Measurements from ENCODE around the gene MYO3A.

The MYO3A gene

GRCh38 chr10:26214551-26215395 lies 280.7 kb downstream of the MYO3A start:
- TF ChIP-seq, protein P1, sequence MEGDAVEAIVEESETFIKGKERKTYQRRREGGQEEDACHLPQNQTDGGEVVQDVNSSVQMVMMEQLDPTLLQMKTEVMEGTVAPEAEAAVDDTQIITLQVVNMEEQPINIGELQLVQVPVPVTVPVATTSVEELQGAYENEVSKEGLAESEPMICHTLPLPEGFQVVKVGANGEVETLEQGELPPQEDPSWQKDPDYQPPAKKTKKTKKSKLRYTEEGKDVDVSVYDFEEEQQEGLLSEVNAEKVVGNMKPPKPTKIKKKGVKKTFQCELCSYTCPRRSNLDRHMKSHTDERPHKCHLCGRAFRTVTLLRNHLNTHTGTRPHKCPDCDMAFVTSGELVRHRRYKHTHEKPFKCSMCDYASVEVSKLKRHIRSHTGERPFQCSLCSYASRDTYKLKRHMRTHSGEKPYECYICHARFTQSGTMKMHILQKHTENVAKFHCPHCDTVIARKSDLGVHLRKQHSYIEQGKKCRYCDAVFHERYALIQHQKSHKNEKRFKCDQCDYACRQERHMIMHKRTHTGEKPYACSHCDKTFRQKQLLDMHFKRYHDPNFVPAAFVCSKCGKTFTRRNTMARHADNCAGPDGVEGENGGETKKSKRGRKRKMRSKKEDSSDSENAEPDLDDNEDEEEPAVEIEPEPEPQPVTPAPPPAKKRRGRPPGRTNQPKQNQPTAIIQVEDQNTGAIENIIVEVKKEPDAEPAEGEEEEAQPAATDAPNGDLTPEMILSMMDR (IDR thresholded peaks at IDR 0.05; ENCODE audit: control insufficient read depth, extremely low read depth, insufficient read depth): no peak
- H3K4me3 ChIP-seq (ENCODE audit: low read depth, low read length): no peak overlapping the region
- DNase-seq (ENCODE audit: low read depth): no peak

GRCh38 chr10:26215396-26215934 lies 281.4 kb downstream of the MYO3A start:
- TF ChIP-seq, protein P1 (IDR thresholded peaks at IDR 0.05; ENCODE audit: control insufficient read depth, extremely low read depth, insufficient read depth): no peak
- DNase-seq (ENCODE audit: low read depth): no peak
- H3K4me3 ChIP-seq (ENCODE audit: low read depth, low read length): no peak overlapping the region

DNA sequence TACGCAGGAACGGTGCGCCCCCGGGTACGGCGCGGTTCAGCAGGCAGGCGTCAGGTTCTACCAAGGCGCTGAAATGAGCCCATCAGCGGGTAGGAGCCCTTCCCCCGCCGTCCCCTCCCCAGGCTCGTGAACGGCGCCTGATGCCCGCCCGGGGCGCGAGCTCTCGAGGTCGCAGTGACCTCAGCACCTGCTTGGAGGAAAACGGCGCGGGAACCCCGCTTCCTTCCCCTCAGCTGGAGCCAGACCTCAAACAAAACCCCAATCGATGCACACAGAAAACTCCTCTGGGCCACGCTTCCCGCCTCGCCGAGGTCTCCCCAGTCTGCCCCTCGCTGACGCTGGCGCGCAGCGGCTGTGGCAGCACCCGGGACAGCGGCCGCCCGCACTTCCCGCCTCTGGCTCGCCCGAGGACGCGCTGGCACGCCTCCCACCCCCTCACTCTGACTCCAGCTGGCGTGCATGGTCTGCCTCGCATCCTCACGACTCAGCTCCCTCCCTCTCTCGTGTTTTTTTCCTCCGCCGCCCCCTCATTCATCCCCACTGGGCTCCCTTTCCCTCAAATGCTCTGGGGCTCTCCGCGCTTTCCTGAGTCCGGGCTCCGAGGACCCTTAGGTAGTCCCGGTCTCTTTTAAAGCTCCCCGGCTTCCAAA lies 282.0 kb downstream of the MYO3A start:
- TF ChIP-seq, protein P1 (IDR thresholded peaks at IDR 0.05; ENCODE audit: control insufficient read depth, extremely low read depth, insufficient read depth): no peak
- no peak for DNase-seq (ENCODE audit: low read depth)
- no peak overlapping the region for H3K4me3 ChIP-seq (ENCODE audit: low read depth, low read length)

GRCh38 chr10:26216585-26217395 lies 282.8 kb downstream of the MYO3A start, which contains the start of gene GAD2:
TSS of gene GAD2 (plus strand) at chr10:26216774. CDS start at chr10:26216810, 36 bp downstream.
- no peak within 1 kb of the TSS for H3K4me3 ChIP-seq (ENCODE audit: low read depth, low read length)
- no peak for DNase-seq (ENCODE audit: low read depth)
- TF ChIP-seq, protein P1 (IDR thresholded peaks at IDR 0.05; ENCODE audit: control insufficient read depth, extremely low read depth, insufficient read depth): no peak

DNA sequence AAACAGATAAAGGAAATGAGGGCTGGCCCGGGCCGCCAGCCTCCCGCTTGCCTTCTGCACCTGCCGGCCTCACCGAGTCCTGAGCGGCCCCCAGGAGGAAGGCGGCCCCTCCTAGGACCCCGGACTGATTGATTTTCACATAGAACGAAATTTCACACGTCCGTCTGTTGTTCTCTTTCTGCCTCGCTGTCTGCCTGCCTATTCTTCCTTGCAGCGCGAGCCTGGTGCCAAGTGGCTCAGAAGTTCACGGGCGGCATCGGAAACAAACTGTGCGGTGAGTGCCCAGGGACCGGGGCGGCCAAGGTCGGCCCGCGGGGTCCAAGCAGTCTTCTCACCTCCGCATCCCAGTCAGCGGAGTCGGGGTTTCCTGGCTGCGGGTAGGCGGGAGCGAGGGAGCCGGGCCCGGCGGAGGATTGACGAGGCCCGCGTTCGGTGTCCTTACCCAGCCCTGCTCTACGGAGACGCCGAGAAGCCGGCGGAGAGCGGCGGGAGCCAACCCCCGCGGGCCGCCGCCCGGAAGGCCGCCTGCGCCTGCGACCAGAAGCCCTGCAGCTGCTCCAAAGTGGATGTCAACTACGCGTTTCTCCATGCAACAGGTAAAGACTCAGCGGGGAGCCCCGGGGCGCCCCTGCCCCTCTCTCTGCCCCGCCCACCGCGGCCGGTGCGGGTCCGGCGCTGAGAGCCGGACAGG lies 283.5 kb downstream of the MYO3A start:
- DNase-seq (ENCODE audit: low read depth): no peak
- TF ChIP-seq, protein P1 (IDR thresholded peaks at IDR 0.05; ENCODE audit: control insufficient read depth, extremely low read depth, insufficient read depth): no peak
- H3K4me3 ChIP-seq (ENCODE audit: low read depth, low read length): no peak overlapping the region

DNA sequence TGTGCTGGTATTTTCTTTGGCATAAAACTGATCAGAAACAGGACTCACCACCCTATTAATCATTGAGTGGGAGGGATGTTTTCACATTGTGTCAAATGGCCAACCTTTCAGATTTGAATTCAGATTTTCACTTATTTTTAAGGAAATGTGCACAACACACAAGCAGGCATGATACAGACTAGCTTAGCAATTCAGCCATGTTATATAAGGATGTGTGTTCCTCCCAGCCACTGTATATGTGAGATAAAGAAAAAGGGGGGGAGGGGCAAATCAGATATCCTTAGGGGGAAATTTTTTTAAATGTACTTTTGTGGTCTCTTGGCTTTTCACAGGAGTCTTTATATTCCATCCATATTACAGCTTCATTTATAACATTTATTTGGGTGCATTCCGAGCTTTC lies 285.6 kb downstream of the MYO3A start:
- H3K4me3 ChIP-seq (ENCODE audit: low read depth, low read length): no peak overlapping the region
- no peak for DNase-seq (ENCODE audit: low read depth)
- TF ChIP-seq, protein P1 (IDR thresholded peaks at IDR 0.05; ENCODE audit: control insufficient read depth, extremely low read depth, insufficient read depth): no peak

Measured in LNCaP clone FGC (cell line).